RWPE2 (cell line): ENCODE measurements around the gene SLC39A11.

Experiments
- ATAC-seq: fragments of 200-7000 bp; cut with Tn5 transposase; 3 replicates; pipeline ENCODE4 v1.9.1; 2021; ENCODE audit warnings: low read depth
- DNase-seq: peaks from one replicate; pipeline ENCODE4 v3.0.0-alpha.2; 2020; ENCODE audit warnings: low spot score
- H3K27ac ChIP-seq: fragments of 450-650 bp; 2 replicates; pipeline ENCODE4 v1.5.1; 2017; ENCODE audit warnings: mild to moderate bottlenecking; ENCODE audit not compliant: poor library complexity, severe bottlenecking
- H3K27me3 ChIP-seq: fragments of 250-450 bp; sonication (Bioruptor Pico); 2 replicates; pipeline ENCODE4 v1.5.1; 2021; ENCODE audit warnings: mild to moderate bottlenecking, moderate library complexity; ENCODE audit not compliant: insufficient read depth, poor library complexity, severe bottlenecking
- H3K36me3 ChIP-seq: fragments of 250-450 bp; sonication (Bioruptor Pico); 2 replicates; pipeline ENCODE4 v1.5.1; 2020; ENCODE audit warnings: low read depth, mild to moderate bottlenecking, moderate library complexity
- H3K4me1 ChIP-seq: fragments of 250-450 bp; sonication (Bioruptor Pico); 2 replicates; pipeline ENCODE4 v1.5.1; 2021; ENCODE audit warnings: mild to moderate bottlenecking, moderate library complexity; ENCODE audit not compliant: insufficient read depth, poor library complexity, severe bottlenecking
- H3K4me3 ChIP-seq: fragments of 250-450 bp; sonication (Bioruptor Pico); 2 replicates; pipeline ENCODE4 v1.5.1; 2021; ENCODE audit warnings: mild to moderate bottlenecking, moderate library complexity; ENCODE audit not compliant: severe bottlenecking
- H3K9me3 ChIP-seq: fragments of 250-450 bp; sonication (Bioruptor Pico); 2 replicates; pipeline ENCODE4 v1.5.1; 2021; ENCODE audit warnings: mild to moderate bottlenecking, moderate library complexity; ENCODE audit not compliant: severe bottlenecking
- CTCF ChIP-seq: fragments of 450-650 bp; IDR thresholded peaks from one replicate; pipeline ENCODE4 v1.5.1; 2017; ENCODE audit warnings: mild to moderate bottlenecking, moderate library complexity; ENCODE audit not compliant: poor library complexity, severe bottlenecking

Gene SLC39A11

DNA sequence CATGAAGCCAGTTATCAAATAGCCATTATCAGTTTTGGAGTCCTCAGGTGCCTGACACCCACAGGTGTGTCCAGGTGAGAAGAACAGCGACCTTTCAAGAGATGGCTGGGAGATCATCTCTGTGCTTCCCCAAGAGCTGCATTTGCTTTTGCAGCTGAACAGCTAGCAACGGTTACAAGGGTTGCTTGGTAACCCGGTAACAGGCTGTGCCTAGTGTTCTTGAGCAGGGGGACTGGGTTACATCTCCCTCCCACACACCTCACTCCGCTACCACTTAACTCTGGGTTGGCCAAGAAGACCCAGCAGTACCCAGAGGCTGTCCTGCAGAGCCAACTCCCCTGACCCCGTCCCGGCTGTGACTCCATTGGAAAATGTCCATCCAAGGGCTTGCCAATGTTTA, 147.0 kb downstream of the SLC39A11 start:
- ATAC-seq (no peak), DNase-seq (no peak)
- TF ChIP-seq CTCF: no peak
- no peak overlapping the region for H3K27ac ChIP-seq
- no peaks in the 10 kb centered on the region for H3K9me3 ChIP-seq
- H3K4me1 ChIP-seq: no peaks in the 10 kb centered on the region
- no peak overlapping the region for H3K4me3 ChIP-seq
- no peaks in the 10 kb centered on the region for H3K27me3 ChIP-seq
- H3K36me3 ChIP-seq: no peaks in the 10 kb centered on the region

DNA sequence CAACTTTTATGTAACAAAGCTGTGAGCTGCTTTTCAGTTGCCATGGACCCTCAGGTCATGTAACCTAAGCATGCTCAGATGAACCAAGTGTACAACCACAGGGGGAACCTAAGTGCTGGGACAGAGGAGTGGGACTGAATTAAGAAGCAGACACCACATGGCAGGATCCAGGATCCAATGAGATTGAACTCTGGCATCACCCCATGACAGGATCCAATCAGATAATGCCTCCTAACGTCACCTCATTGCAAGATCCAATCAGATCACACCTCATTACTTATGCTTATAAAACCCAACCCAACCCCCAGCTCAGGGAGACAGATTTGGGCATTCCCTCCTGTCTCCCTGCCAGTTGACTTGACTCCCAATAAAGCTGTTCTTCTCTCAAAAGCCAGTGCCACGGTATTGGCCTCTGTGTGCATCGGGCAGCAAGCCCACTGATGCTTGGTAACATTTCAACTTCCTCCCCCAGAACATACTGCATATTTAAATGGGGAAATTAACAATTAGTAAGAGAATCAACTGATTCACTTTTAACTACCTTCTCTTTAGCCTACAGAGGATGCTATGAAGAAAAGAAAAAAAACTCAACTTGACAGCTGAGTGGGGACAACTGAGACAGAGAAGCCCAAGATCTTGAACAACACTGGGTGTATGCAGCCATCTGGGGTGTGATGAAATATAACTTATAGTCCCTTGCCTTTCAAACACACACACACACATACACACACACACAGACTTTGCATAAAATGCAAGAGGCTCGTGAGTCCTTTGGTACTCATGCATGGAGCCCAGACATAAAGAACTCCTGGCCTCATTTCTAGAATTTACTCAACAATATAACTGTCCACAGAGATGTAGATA, 148.4 kb downstream of the SLC39A11 start:
- no peak for DNase-seq
- Histone ChIP-seq H3K27ac (no peak overlapping the region), H3K36me3 (no peaks in the 10 kb centered on the region)

DNA sequence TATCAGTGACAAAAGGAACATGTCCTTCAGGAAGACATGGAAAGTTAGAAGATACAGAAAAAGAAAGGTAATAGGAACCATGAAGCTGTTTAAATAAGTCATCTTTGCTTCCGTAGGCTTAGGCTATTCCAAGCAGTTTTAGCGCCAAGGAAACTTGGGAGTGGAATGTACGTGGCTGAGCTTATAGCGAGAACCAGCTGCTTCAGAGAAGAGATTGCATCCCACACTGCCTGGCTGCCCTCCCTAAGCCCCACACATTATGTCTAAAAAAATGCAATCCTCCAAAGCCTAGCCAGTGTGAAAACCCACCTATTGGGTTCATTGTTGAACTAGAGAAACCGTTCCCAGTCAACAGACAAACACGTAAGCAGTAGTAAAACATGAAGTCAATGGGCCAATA, 149.9 kb downstream of the SLC39A11 start:
- TF ChIP-seq CTCF: no peak
- Histone ChIP-seq H3K36me3 (no peaks in the 10 kb centered on the region), H3K27ac (no peak overlapping the region), H3K27me3 (no peaks in the 10 kb centered on the region), H3K4me1 (no peaks in the 10 kb centered on the region), H3K9me3 (no peaks in the 10 kb centered on the region), H3K4me3 (no peak overlapping the region)
- ATAC-seq: no peak
- no peak for DNase-seq

More for the DNA sequence above, 148.4 kb downstream of the SLC39A11 start:
- no peak overlapping the region for H3K4me3 ChIP-seq
- no peaks in the 10 kb centered on the region for H3K27me3 ChIP-seq
- ATAC-seq: no peak
- no peaks in the 10 kb centered on the region for H3K4me1 ChIP-seq
- H3K9me3 ChIP-seq: no peaks in the 10 kb centered on the region
- no peak for TF ChIP-seq CTCF

- DNase-seq (no peak), ATAC-seq (no peak)
- Histone ChIP-seq H3K4me1 (no peaks in the 10 kb centered on the region), H3K36me3 (no peaks in the 10 kb centered on the region), H3K27ac (no peak overlapping the region), H3K4me3 (no peak overlapping the region), H3K27me3 (no peaks in the 10 kb centered on the region), H3K9me3 (no peaks in the 10 kb centered on the region)
- no peak for TF ChIP-seq CTCF
Measured at GRCh38 chr17:72940496-72940895, 152.0 kb downstream of the SLC39A11 start.

GRCh38 chr17:72938482-72938881, 154.0 kb downstream of the SLC39A11 start:
- H3K4me3 ChIP-seq: no peak overlapping the region
- DNase-seq: no peak
- no peak overlapping the region for H3K27ac ChIP-seq
- no peaks in the 10 kb centered on the region for H3K9me3 ChIP-seq
- no peak for TF ChIP-seq CTCF
- H3K4me1 ChIP-seq: no peaks in the 10 kb centered on the region
- H3K36me3 ChIP-seq: no peaks in the 10 kb centered on the region
- ATAC-seq: no peak
- H3K27me3 ChIP-seq: no peaks in the 10 kb centered on the region
